MM.1S (cell line): Measurements from ENCODE around the gene IFNG-AS1.

Experiments used
- CTCF ChIP-seq: fragments of 300-600 bp; sonication (generic); IDR thresholded peaks from 2 replicates; pipeline ENCODE4 v1.5.1; 2016; ENCODE audit warnings: antibody characterized with exemption, low read length, mixed read lengths
- EZH2 ChIP-seq: fragments of 300-600 bp; sonication (generic); optimal IDR thresholded peaks from 2 replicates; pipeline ENCODE3; 2017; ENCODE audit warnings: low read depth, mild to moderate bottlenecking, antibody characterized with exemption, low read length, mixed read lengths
- EZH2phosphoT487 ChIP-seq: fragments of 300-600 bp; sonication (generic); IDR thresholded peaks from 2 replicates; pipeline ENCODE4 v1.6.1; 2018; ENCODE audit warnings: antibody characterized with exemption, low read length

DNA sequence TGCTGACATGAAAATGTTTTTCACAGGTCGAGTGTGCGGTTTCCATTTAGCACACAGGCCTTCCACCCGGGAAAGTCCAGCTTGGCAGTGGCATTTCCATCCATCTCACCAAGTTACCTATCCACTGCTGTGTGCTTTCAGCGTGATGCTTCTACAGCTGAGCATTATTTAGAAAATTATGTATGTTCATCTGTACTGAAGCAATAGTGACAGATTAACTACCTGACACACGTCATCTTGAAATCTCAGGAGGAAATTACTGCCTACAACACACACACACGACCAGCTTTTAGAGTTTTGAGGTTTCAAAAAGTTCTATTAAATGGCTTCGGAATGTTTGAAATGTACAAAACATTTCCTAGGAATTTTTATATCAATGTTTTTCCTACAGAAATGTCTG, 39.4 kb downstream of the IFNG-AS1 start:
- TF ChIP-seq CTCF (no peak), EZH2 (no peak), EZH2phosphoT487 (no peak)
